Stimulated activated CD4-positive, alpha-beta T cell treated with anti-CD3 and anti-CD28 coated beads, Interleukin-12 subunit alpha, Interleukin-12 subunit beta, amount 100 ng/mL, for 4 hours (primary cell): ENCODE data around the gene RGS6.

Source experiments
- DNase-seq: peaks from one replicate; pipeline ENCODE4 v3.0.0-alpha.2; 2020

RGS6 gene

GRCh38 chr14:72333357-72333756, 401.1 kb downstream of the RGS6 start:
- no peak for DNase-seq

- no peak for DNase-seq
Measured at GRCh38 chr14:72336311-72336980, 404.2 kb downstream of the RGS6 start.

GRCh38 chr14:72341237-72341636, 409.0 kb downstream of the RGS6 start:
- DNase-seq = no peak

GRCh38 chr14:72341686-72342085, 409.5 kb downstream of the RGS6 start:
- DNase-seq = no peak

GRCh38 chr14:72347118-72347517, 414.9 kb downstream of the RGS6 start:
- no peak for DNase-seq

- DNase-seq = no peak
Measured at GRCh38 chr14:72350215-72350614, 418.0 kb downstream of the RGS6 start.

- no peak for DNase-seq
Measured at GRCh38 chr14:72352012-72352411, 419.8 kb downstream of the RGS6 start.

- no peak for DNase-seq
Measured at GRCh38 chr14:72366619-72367018, 434.4 kb downstream of the RGS6 start.

GRCh38 chr14:72369106-72369505, 436.9 kb downstream of the RGS6 start:
- no peak for DNase-seq

- DNase-seq = no peak
Measured at GRCh38 chr14:72377016-72377415, 444.8 kb downstream of the RGS6 start.

GRCh38 chr14:72380456-72380855, 448.2 kb downstream of the RGS6 start:
- no peak for DNase-seq

- no peak for DNase-seq
Measured at GRCh38 chr14:72383865-72384264, 451.6 kb downstream of the RGS6 start.

- DNase-seq = no peak
Measured at GRCh38 chr14:72387726-72388125, 455.5 kb downstream of the RGS6 start.

- DNase-seq = no peak
Measured at GRCh38 chr14:72389200-72389599, 457.0 kb downstream of the RGS6 start.

- DNase-seq = no peak
Measured at GRCh38 chr14:72401101-72401625, 468.9 kb downstream of the RGS6 start.

GRCh38 chr14:72401632-72402376, 469.6 kb downstream of the RGS6 start:
- DNase-seq = no peak

GRCh38 chr14:72402377-72402772, 470.1 kb downstream of the RGS6 start:
- DNase-seq = no peak

GRCh38 chr14:72404106-72404774, 472.0 kb downstream of the RGS6 start:
- no peak for DNase-seq

- no peak for DNase-seq
Measured at GRCh38 chr14:72404998-72405397, 472.8 kb downstream of the RGS6 start.

- DNase-seq = no peak
Measured at GRCh38 chr14:72408020-72408419, 475.8 kb downstream of the RGS6 start.

GRCh38 chr14:72409047-72409446, 476.8 kb downstream of the RGS6 start:
- no peak for DNase-seq

GRCh38 chr14:72416081-72416849, 484.0 kb downstream of the RGS6 start:
- no peak for DNase-seq

- DNase-seq = no peak
Measured at GRCh38 chr14:72416892-72417291, 484.7 kb downstream of the RGS6 start.
